Progenitor cell of endocrine pancreas (in vitro differentiated cells): Measurements from ENCODE around the gene MPC1. TPM values are rescaled to one million over a fixed set of nuclear protein-coding genes. Genes with fewer than 3 reads are reported as not detected.

Experiments
- DNase-seq: peaks from one replicate; pipeline ENCODE4 v3.0.0; 2021; ENCODE audit warnings: low spot score; ENCODE audit not compliant: unreplicated experiment
- H3K27ac Mint-ChIP-seq: 2 replicates; pipeline ENCODE4 v1.8.0; 2021; ENCODE audit warnings: mild to moderate bottlenecking, moderate library complexity, mixed read lengths
- H3K27me3 Mint-ChIP-seq: 2 replicates; pipeline ENCODE4 v1.8.0; 2021; ENCODE audit warnings: mixed read lengths
- H3K36me3 Mint-ChIP-seq: 2 replicates; pipeline ENCODE4 v1.8.0; 2022; ENCODE audit warnings: mixed read lengths; ENCODE audit not compliant: insufficient read depth
- H3K4me1 Mint-ChIP-seq: 2 replicates; pipeline ENCODE4 v1.8.0; 2021; ENCODE audit warnings: low read depth, mixed read lengths
- H3K4me3 Mint-ChIP-seq: 2 replicates; pipeline ENCODE4 v1.8.0; 2021; ENCODE audit warnings: low read depth, mild to moderate bottlenecking, moderate library complexity, mixed read lengths
- H3K9me3 Mint-ChIP-seq: 2 replicates; pipeline ENCODE4 v1.8.0; 2021; ENCODE audit warnings: low read depth, mixed read lengths
- total RNA-seq: library from RNA; stranded (reverse); gene quantifications from 2 replicates; pipeline ENCODE4 v1.2.1, GENCODE V29; 2021
- TF ChIP-seq, protein P1 (sequence below): fragments of 200-600 bp; sonication (generic); IDR thresholded peaks from one replicate; pipeline ENCODE4 v1.5.0; 2021; ENCODE audit warnings: antibody characterized with exemption, mild to moderate bottlenecking; ENCODE audit not compliant: unreplicated experiment

MPC1 gene
- total RNA-seq, 1 donor from 2014 or later = 20.3 TPM

DNA sequence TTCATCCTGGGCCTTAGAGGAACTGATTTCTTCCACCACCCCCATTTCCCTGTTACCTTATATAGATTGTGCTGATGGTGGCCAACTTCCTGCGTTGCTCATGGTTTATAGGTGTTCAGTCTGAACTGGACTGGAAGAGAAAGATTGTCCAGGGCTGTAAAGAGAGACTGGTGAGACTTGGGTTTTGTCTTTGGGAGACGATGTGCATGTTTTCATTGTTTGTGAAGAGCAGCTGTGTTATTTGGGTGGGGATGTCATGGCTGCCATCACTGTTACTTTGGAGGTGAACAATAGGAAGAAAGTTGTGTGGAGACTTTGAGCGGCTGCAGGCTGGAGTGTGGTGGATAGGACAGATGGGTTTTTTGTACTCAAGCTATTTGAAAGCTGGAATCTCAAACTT, 15.6 kb upstream of the MPC1 start:
- peaks cover 4% of the 10 kb centered on the region for H3K27me3 Mint-ChIP-seq
- TF ChIP-seq, protein P1, sequence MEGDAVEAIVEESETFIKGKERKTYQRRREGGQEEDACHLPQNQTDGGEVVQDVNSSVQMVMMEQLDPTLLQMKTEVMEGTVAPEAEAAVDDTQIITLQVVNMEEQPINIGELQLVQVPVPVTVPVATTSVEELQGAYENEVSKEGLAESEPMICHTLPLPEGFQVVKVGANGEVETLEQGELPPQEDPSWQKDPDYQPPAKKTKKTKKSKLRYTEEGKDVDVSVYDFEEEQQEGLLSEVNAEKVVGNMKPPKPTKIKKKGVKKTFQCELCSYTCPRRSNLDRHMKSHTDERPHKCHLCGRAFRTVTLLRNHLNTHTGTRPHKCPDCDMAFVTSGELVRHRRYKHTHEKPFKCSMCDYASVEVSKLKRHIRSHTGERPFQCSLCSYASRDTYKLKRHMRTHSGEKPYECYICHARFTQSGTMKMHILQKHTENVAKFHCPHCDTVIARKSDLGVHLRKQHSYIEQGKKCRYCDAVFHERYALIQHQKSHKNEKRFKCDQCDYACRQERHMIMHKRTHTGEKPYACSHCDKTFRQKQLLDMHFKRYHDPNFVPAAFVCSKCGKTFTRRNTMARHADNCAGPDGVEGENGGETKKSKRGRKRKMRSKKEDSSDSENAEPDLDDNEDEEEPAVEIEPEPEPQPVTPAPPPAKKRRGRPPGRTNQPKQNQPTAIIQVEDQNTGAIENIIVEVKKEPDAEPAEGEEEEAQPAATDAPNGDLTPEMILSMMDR = no peak
- H3K4me3 Mint-ChIP-seq = no peak overlapping the region
- no peaks in the 10 kb centered on the region for H3K9me3 Mint-ChIP-seq
- H3K36me3 Mint-ChIP-seq = no peaks in the 10 kb centered on the region
- no peak for DNase-seq
- peaks cover 2% of the 10 kb centered on the region for H3K4me1 Mint-ChIP-seq
- no peak overlapping the region for H3K27ac Mint-ChIP-seq

DNA sequence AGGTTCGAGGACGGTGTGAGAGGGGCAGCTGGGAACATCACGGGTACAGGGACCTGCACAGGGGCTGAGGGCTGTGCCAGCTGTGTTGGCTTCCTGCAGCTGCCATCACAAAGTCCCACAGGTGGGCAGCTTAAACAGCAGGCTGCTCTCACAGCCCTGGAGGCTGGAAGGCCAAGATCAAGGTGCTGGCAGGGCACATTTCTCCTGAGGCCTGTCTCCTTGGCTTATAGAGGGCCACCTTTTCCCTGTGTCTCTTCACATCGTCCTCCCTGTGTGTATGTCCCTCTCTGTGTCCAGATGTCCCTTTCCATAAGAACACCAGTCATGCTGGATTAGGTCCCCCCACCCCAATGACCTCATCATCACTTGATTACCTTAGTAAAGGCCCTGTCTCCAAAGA, 15.1 kb upstream of the MPC1 start:
- TF ChIP-seq, protein P1 = no peak
- H3K27me3 Mint-ChIP-seq = peaks cover 4% of the 10 kb centered on the region
- H3K36me3 Mint-ChIP-seq = no peaks in the 10 kb centered on the region
- H3K4me3 Mint-ChIP-seq = no peak overlapping the region
- no peak for DNase-seq
- H3K9me3 Mint-ChIP-seq = no peaks in the 10 kb centered on the region
- peaks cover 2% of the 10 kb centered on the region for H3K4me1 Mint-ChIP-seq
- H3K27ac Mint-ChIP-seq = no peak overlapping the region

DNA sequence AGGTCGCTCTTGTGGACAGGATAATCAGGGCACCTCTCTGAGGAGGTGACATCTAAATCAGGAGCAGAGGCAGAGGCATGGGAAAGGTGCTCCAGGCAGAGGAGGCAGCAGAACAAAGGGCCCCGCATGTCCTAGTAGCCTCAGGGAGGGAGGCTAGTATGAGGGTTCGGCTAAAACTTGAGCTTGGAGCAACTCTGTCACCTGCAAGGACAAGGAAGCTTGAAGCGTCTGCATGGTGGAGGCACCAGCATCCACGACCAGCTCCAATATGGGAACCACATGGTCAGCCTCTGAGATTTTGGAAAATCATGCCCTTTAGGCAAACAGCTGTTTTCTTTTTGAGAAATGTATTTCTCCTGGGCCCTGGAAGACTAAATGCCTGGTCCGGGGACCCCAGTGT, 13.0 kb upstream of the MPC1 start:
- no peaks in the 10 kb centered on the region for H3K36me3 Mint-ChIP-seq
- peaks cover 4% of the 10 kb centered on the region for H3K27me3 Mint-ChIP-seq
- H3K9me3 Mint-ChIP-seq = no peaks in the 10 kb centered on the region
- H3K4me3 Mint-ChIP-seq = no peak overlapping the region
- TF ChIP-seq, protein P1 = no peak
- H3K27ac Mint-ChIP-seq = no peak overlapping the region
- DNase-seq = no peak
- H3K4me1 Mint-ChIP-seq = peaks cover 2% of the 10 kb centered on the region

DNA sequence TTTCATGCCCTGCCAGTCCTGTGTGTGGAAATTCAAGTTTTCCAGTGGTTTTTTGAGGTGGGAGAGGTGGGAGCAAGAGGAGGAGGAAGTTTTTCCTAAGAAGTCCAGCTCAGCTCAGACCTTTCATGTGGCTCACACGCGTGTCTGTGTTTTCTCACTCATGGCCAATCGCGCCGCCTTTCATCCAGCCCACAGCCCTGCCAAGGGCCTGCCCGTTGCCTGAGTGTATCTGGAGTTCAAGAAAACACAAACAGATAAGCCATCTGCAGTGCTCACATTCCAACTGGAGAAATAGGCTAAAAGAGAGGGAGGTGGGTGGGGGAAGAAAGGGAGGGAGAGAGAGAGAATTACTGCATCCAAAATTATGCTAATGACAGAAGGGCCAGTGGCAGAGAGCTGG, 12.6 kb upstream of the MPC1 start:
- peaks cover 2% of the 10 kb centered on the region for H3K4me1 Mint-ChIP-seq
- H3K27me3 Mint-ChIP-seq = peaks cover 5% of the 10 kb centered on the region
- no peak overlapping the region for H3K27ac Mint-ChIP-seq
- TF ChIP-seq, protein P1 = no peak
- no peak for DNase-seq
- no peaks in the 10 kb centered on the region for H3K36me3 Mint-ChIP-seq
- no peaks in the 10 kb centered on the region for H3K9me3 Mint-ChIP-seq
- H3K4me3 Mint-ChIP-seq = no peak overlapping the region

DNA sequence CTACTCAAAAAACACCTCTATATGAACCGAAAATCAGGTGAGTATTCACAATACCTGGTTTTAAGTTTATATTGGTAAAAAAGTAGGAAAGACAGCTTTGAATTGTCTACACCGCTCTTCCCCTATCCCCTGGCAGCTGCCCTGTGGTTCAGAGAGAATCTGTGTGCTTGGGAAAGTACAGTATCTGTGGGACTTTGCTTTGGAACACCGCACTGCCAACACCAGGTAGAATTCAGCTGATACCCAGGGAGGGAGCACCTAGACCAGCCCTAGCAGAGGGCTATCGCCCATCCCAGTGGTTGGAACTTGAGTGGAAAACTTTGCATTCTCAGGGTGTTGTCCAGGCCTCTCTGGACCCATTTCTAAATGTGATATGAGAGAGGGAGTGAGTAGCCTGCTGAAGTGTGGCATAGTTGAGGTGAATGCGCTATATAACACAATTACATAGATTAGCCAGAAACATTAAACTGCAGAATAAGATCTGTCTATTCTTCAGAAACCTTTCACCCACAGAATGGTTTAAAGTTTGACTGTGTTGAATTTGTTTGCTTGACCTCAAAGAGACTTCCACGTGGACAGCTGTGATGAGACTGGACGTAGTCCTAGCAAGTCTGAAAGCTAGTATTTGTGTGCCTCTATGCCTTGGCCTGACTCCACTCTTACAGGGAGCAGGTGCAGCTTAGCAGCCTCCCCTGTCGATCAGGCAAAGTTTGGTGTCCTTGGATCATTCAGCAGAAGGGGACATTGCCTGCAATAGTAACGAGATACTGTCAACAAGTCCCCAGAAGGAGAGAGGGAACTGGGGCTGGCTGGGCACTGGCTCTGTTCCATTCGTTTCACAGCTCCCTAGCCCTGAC, 11.5 kb upstream of the MPC1 start:
- Mint-ChIP-seq H3K27ac (no peak overlapping the region), H3K27me3 (peaks cover 8% of the 10 kb centered on the region), H3K9me3 (no peaks in the 10 kb centered on the region), H3K4me3 (no peak overlapping the region), H3K36me3 (no peaks in the 10 kb centered on the region), H3K4me1 (peaks cover 1% of the 10 kb centered on the region)
- TF ChIP-seq, protein P1 = no peak
- no peak for DNase-seq
